Endodermal cell (in vitro differentiated cells): ENCODE data around the gene U2AF1L4. TPM values are rescaled to one million over a fixed set of nuclear protein-coding genes. Genes with fewer than 3 reads are reported as not detected.

Source experiments
- DNase-seq: peaks from one replicate; pipeline ENCODE4 v3.0.0-alpha.2; 2017
- H3K27ac ChIP-seq: 2 replicates; pipeline ENCODE4 v1.5.1; 2013; ENCODE audit warnings: mild to moderate bottlenecking, low read depth, low read length, moderate library complexity
- H3K27me3 ChIP-seq: 2 replicates; pipeline ENCODE4 v1.6.1; 2013; ENCODE audit warnings: mild to moderate bottlenecking, low read length, moderate library complexity; ENCODE audit not compliant: insufficient read depth, control insufficient read depth, poor library complexity, severe bottlenecking
- H3K36me3 ChIP-seq: 2 replicates; pipeline ENCODE4 v1.7.0; 2013; ENCODE audit warnings: mild to moderate bottlenecking, low read length, moderate library complexity; ENCODE audit not compliant: control insufficient read depth, insufficient read depth
- H3K4me1 ChIP-seq: one replicate; pipeline ENCODE4 v1.7.0; 2013; ENCODE audit warnings: low read length; ENCODE audit not compliant: control insufficient read depth, insufficient read depth
- H3K4me3 ChIP-seq: 2 replicates; pipeline ENCODE4 v1.5.1; 2013; ENCODE audit warnings: mild to moderate bottlenecking, low read length, moderate library complexity
- H3K9ac ChIP-seq: 2 replicates; pipeline ENCODE4 v1.6.1; 2013; ENCODE audit warnings: mild to moderate bottlenecking, low read length, moderate library complexity; ENCODE audit not compliant: poor library complexity, severe bottlenecking; ENCODE audit errors: extremely low read depth
- H3K9me3 ChIP-seq: 2 replicates; pipeline ENCODE4 v1.6.1; 2013; ENCODE audit warnings: mild to moderate bottlenecking, low read length, moderate library complexity; ENCODE audit not compliant: control insufficient read depth
- H3K27ac Mint-ChIP-seq: 2 replicates; pipeline ENCODE4 v1.8.0; 2020; ENCODE audit warnings: mixed read lengths
- H3K27me3 Mint-ChIP-seq: 2 replicates; pipeline ENCODE4 v1.8.0; 2021; ENCODE audit warnings: mild to moderate bottlenecking, mixed read lengths; ENCODE audit not compliant: insufficient read depth
- H3K36me3 Mint-ChIP-seq: 2 replicates; pipeline ENCODE4 v1.8.0; 2020; ENCODE audit warnings: low read depth, mixed read lengths
- H3K4me1 Mint-ChIP-seq: 2 replicates; pipeline ENCODE4 v1.8.0; 2020; ENCODE audit warnings: mixed read lengths
- H3K4me3 Mint-ChIP-seq: 2 replicates; pipeline ENCODE4 v1.8.0; 2020; ENCODE audit warnings: mild to moderate bottlenecking, moderate library complexity, mixed read lengths
- H3K9me3 Mint-ChIP-seq: 2 replicates; pipeline ENCODE4 v1.8.0; 2020; ENCODE audit warnings: mild to moderate bottlenecking, mixed read lengths
- CTCF ChIP-seq: fragments of 200-600 bp; sonication (generic); conservative IDR thresholded peaks from 2 replicates; pipeline ENCODE4 v1.5.0; 2021; ENCODE audit warnings: antibody characterized with exemption, mild to moderate bottlenecking
- WGBS, 2 experiments: methylation state at CpG; one replicate each; pipeline versions ENCODE4 v1.1.5 to v1.1.7; 2013; ENCODE audit warnings: missing lambda C conversion rate in 2 of 2, mixed read lengths in 1 of 2; ENCODE audit not compliant: insufficient coverage in 1 of 2, insufficient read length in 1 of 2; 5-methylcytosine and 5-hydroxymethylcytosine counted together
- total RNA-seq, 2 donors: library from RNA; stranded (reverse); fragmentation: NEBNext Ultra II Directional in 1 of 2; extraction: Animal tissue kit (Norgen Biotek cat#: 25700) in 1 of 2; gene quantifications; 2 replicates in 1 of 2; 3 replicates in 1 of 2; pipeline ENCODE4 v1.2.1, GENCODE V29; 2021

Gene U2AF1L4
- total RNA-seq, 2 donors from 2014 or later = 17.3 to 23.2 TPM

- Histone ChIP-seq H3K4me3 (no peak overlapping the region), H3K27me3 (no peaks in the 10 kb centered on the region), H3K36me3 (peaks cover 59% of the 10 kb centered on the region), H3K9me3 (no peaks in the 10 kb centered on the region), H3K4me1 (peaks cover 7% of the 10 kb centered on the region), H3K9ac (no peak overlapping the region), H3K27ac (no peak overlapping the region)
- no peak for DNase-seq
- no peaks in the 10 kb centered on the region for H3K9me3 Mint-ChIP-seq
- H3K27me3 Mint-ChIP-seq = no peaks in the 10 kb centered on the region
- peaks cover 72% of the 10 kb centered on the region for H3K36me3 Mint-ChIP-seq
- H3K4me3 Mint-ChIP-seq = no peak overlapping the region
- H3K27ac Mint-ChIP-seq = no peak overlapping the region
- WGBS, 2 experiments = 94 to 97% methylated on average over 12 to 24 of the region's 24 CpGs
- TF ChIP-seq CTCF = no peak
- peaks cover 5% of the 10 kb centered on the region for H3K4me1 Mint-ChIP-seq
Measured at GRCh38 chr19:35723671-35724070, 21.5 kb downstream of the U2AF1L4 start.

- DNase-seq = no peak
- Mint-ChIP-seq H3K4me3 (no peak overlapping the region), H3K36me3 (peaks cover 64% of the 10 kb centered on the region), H3K27me3 (no peaks in the 10 kb centered on the region), H3K4me1 (peaks cover 5% of the 10 kb centered on the region), H3K27ac (no peak overlapping the region), H3K9me3 (no peaks in the 10 kb centered on the region)
- Histone ChIP-seq H3K27ac (no peak overlapping the region), H3K9ac (no peak overlapping the region), H3K4me1 (peaks cover 7% of the 10 kb centered on the region), H3K9me3 (no peaks in the 10 kb centered on the region), H3K4me3 (no peak overlapping the region), H3K36me3 (peaks cover 56% of the 10 kb centered on the region), H3K27me3 (no peaks in the 10 kb centered on the region)
- WGBS, 2 experiments = 95% methylated on average over 7 to 16 of the region's 16 CpGs
- TF ChIP-seq CTCF = no peak
Measured at GRCh38 chr19:35722897-35723296, 22.3 kb downstream of the U2AF1L4 start.

- no peak for TF ChIP-seq CTCF
Measured at GRCh38 chr19:35722461-35722860, 22.8 kb downstream of the U2AF1L4 start.

More at GRCh38 chr19:35722461-35722860, 22.8 kb downstream of the U2AF1L4 start:
- peaks cover 5% of the 10 kb centered on the region for H3K4me1 Mint-ChIP-seq
- Histone ChIP-seq H3K9me3 (no peaks in the 10 kb centered on the region), H3K4me1 (peaks cover 7% of the 10 kb centered on the region), H3K27ac (no peak overlapping the region), H3K9ac (no peak overlapping the region), H3K27me3 (no peaks in the 10 kb centered on the region), H3K36me3 (peaks cover 51% of the 10 kb centered on the region), H3K4me3 (no peak overlapping the region)
- H3K4me3 Mint-ChIP-seq = no peak overlapping the region
- H3K27ac Mint-ChIP-seq = no peak overlapping the region
- 96 to 100% methylated on average over 3 to 14 of the region's 14 CpGs for WGBS, 2 experiments
- H3K36me3 Mint-ChIP-seq = peaks cover 61% of the 10 kb centered on the region
- no peak for DNase-seq
- H3K9me3 Mint-ChIP-seq = no peaks in the 10 kb centered on the region
- H3K27me3 Mint-ChIP-seq = no peaks in the 10 kb centered on the region
